ENCODE results near the gene THTPA.
"Not testable (repeated sequence)": the region's sequence is repeated elsewhere in the genome, so short reads cannot be mapped to it uniquely, and the experiment has no call there.

The THTPA gene

GRCh38 chr14:23583761-23584526, 27.9 kb downstream of the THTPA start:
- not testable (repeated sequence) for DNase-seq (ENCODE audit: low spot score)

- DNase-seq (ENCODE audit: low spot score), result not testable (repeated sequence)
These were observed 28.6 kb downstream of the THTPA start for GRCh38 chr14:23584527-23585203.

DNA sequence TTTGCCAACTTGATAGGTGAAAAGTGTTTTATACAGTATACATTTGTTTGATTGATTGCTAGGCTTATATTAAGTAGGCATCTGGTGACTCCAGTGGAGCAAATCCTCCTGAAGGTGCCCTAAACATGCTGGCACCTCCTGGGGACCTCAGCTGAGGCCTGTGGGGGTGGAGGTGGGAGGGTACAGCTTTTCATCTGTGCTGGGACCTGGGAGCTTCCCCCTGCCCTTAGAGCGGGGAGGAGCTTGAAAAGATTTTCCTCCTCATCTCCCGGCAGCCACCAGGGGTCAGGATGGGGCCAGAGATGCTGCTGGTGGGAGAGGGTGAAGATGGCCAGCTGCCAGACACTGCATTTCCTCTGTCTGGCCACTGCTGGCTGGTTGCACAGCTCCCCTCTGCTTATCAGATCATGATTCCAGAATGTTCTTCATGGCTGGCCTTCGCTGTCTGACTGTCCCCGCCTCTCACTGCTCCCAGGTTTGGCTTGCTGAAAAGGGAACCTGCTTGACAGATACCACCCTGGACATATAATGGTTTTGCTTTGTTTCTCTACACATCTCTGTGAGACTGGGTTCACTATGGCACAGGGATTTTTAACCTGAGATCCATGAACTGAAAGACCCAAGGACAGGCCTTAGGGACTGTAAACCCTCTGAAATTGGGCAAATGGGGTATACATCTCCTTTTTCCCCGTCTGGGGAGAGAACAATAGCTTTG, 33.0 kb downstream of the THTPA start:
- peak; percentile 74 for DNase-seq (ENCODE audit: low spot score)

GRCh38 chr14:23589606-23590005, 33.5 kb downstream of the THTPA start:
- DNase-seq (ENCODE audit: low spot score), result no peak

DNA sequence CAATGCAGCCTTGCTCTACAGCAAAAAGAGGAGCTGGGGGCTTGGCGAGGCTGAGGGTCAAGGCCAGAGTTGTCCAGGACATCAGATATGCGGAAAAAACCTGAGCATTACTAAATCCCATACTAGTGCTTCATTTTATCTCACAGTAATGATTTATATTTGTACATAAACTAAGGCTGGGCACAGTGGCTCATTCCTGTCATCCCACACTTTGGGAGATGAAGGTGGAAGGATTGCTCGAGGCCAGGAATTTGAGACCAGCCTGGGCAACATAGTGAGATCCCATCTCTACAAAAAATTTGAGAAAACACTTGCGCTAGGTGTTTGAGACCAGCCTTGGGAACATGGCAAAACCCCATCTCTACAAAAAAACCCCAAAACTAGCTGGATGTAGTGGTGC, 34.1 kb downstream of the THTPA start:
- no peak for DNase-seq (ENCODE audit: low spot score)

DNA sequence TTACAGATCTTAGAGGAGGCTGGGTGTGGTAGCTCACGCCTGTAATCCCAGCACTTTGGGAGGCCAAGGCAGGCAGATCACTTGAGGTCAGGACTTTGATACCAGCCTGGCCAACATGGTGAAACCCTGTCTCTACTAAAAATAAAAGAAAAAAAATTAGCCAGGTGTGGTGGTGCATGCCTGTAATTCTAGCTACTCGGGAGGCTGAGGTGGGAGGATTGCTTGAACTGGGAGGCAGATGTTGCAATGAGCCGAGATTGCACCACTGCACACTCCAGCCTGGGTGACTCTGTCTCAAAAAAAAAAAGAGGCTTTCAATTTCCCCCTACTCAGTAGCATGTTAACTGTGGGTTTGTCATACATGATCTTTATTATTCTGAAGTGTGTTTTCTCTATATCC, 38.1 kb downstream of the THTPA start:
- DNase-seq (ENCODE audit: low spot score), result not testable (repeated sequence)

GRCh38 chr14:23600322-23600707, 44.2 kb downstream of the THTPA start:
- no peak for DNase-seq (ENCODE audit: low spot score)

DNA sequence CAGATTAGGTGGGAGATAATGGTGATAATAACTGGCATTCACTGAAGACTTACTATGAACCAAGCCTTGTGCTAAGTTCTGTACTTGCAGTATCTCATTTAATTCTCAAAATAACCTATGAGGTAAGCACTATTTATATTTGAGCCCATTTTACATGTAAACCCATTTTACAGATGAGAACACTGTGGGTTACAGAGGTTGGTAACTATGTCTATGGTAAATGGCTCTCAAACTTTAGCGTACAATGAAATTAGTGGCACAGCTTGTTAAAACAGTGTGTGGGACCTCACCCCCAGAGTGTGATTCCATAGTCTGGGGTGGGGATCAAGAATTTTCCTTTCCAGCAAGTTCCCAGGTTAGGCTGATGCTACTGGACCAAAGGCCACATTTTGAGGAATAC, 44.7 kb downstream of the THTPA start:
- no peak for DNase-seq (ENCODE audit: low spot score)

- no peak for DNase-seq (ENCODE audit: low spot score)
These were observed 45.4 kb downstream of the THTPA start for GRCh38 chr14:23601424-23601823.

DNA sequence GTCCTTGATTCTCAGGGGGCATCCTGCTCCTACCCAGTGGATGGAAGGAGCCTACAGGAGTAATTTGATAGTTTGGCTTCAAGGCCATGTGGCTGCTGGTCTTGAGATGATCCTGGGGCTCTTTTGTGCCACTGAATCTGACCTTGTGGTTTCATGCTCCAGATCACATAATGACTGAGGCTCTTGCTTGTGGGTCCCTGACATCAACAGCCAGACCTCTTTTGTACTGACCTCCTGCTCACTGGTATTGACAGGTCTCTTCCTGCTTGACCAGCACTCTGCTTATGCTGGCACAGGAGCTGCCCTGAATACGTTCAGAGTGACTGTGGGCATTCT, 45.7 kb downstream of the THTPA start:
- no peak for DNase-seq (ENCODE audit: low spot score)

DNA sequence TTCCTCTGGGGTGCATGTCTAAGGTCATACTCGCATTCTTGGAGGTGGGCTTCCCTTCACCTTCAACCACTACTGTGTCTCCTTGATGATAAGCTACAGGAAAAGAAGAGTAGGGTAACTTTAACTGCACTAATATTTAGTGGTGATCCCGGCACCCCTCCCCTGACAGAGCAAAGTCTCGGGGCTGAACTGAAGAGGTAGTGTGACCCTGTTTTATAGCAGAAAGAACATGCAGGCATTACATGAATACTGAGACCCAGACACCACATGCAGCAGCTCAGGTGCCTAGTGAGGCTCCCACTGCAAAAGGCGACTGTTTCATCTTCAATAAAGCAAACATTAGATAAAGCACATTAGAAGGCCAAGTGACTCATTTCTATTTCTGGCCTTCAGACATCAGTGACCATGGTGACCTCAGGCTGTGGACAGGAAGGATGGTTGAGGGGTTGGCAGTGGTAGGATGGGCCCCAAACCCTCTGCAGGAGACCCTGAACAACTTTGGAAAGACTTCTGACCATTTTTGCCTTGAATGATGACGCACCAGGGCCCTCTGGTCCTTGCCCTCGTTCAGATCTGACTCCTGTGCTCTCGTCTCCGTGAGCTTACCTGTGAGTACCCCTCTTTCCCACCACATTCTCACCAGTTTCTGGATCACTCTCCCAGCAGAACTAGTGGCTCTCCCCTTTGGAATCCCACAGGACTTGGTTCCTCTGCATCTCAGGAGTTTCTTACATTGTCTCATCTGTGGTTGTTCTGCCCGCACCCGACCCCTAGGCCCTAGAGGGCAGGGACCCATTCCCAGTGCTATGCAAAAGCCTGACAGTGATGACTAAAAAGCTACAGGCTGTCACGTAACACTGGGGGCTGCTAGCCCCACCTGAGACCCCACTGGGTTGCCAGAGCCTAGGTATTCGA, 46.4 kb downstream of the THTPA start:
- no peak for DNase-seq (ENCODE audit: low spot score)

DNA sequence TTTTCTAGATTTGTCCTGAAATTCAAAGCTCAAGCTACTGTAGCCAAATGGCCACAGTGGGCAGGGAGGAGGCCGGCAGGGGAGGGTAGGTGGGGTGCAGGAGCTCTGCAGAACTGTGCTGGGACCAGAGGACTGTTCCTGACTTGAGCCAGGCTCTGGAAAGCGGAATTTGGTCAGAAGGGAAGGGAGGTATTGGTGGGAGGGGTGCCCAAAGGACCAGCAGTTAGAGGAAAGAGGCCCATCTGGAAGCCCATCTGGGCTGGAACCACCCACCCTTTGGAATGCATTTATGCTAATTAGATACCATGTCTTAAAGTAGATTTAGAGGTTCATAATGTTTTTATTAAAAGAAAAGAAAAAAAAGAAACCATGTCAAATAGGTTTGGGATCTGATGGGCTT, 47.0 kb downstream of the THTPA start:
- DNase-seq (ENCODE audit: low spot score), result no peak

GRCh38 chr14:23604148-23604547, 48.1 kb downstream of the THTPA start:
- no peak for DNase-seq (ENCODE audit: low spot score)

DNA sequence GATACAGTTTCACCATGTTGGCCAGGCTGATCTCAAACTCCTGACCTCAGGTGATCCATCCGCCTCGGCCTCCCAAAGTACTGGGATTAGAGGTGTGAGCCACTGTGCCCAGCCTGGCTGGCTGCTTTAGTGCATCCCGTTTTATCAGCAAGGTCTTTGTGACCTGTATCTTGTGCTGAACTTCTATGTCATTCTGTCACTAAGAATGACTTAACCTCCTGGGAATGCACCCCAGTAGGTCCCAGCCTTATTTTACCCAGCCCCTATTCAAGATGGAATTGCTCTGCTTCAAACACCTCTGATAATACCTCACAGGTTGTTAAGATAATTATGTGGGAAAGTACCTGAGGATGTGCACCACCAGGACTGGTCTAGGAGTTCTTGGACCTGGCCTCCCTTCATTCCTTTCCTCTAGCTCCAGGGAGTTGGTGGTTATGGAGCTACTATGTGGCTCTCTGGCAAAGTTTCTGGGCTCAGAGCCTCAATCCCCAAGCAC, 48.7 kb downstream of the THTPA start:
- no peak for DNase-seq (ENCODE audit: low spot score)

GRCh38 chr14:23605931-23606585, 50.0 kb downstream of the THTPA start:
- no peak for DNase-seq (ENCODE audit: low spot score)

- no peak for DNase-seq (ENCODE audit: low spot score)
These were observed 52.4 kb downstream of the THTPA start for GRCh38 chr14:23608454-23608853.

GRCh38 chr14:23609001-23609400, 52.9 kb downstream of the THTPA start:
- DNase-seq (ENCODE audit: low spot score), result no peak

- not testable (repeated sequence) for DNase-seq (ENCODE audit: low spot score)
These were observed 53.5 kb downstream of the THTPA start for GRCh38 chr14:23609411-23610089.

Data from germinal center (tissue), 1 donor.